GM19099 (cell line): ENCODE data around the gene SEL1L2.

Source experiments
- POLR2A ChIP-seq: IDR thresholded peaks from 3 replicates; pipeline ENCODE4 v1.6.1; 2011; ENCODE audit warnings: low read depth; ENCODE audit not compliant: insufficient read length; ENCODE audit errors: extremely low read depth

SEL1L2 gene

DNA sequence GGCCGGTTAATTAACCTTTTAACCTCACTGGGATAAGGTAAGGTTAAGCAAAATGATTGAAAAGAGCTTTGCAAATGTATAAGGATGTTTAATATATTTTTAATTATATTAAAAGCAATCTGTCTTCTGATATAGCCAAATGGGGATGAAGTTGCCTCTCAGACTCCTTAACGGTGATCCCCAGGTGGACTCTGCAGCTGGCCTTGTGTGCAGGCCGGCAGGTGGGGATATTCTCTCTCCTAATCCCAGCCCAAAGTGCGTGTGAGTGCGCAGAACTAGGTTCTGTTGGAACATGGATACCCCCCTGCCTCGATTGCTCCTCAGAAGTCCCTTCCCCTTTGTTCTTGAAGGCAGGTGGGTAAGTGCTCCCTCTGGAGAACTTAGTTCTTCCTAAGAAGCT lies 105.6 kb downstream of the SEL1L2 start:
- TF ChIP-seq POLR2A = no peak

DNA sequence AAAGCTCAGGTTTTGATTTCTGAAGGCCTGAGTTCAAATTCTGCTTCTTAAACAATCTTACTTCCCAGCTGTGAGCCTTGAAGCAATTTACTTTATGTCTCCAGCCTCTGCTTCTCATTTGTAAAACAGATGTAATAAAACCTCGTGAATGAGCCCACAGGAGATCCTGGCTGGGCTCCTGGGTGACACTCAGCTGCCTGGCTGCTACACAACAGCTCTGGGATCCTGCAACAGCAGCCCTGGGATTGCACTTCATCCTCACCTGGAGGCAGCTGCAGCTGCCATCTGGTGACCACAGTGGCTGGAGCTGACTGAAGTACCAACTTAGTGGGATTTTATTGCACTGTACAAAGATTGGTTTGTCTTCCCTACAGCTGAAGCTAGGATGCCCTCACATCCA lies 107.0 kb downstream of the SEL1L2 start:
- TF ChIP-seq POLR2A = no peak

DNA sequence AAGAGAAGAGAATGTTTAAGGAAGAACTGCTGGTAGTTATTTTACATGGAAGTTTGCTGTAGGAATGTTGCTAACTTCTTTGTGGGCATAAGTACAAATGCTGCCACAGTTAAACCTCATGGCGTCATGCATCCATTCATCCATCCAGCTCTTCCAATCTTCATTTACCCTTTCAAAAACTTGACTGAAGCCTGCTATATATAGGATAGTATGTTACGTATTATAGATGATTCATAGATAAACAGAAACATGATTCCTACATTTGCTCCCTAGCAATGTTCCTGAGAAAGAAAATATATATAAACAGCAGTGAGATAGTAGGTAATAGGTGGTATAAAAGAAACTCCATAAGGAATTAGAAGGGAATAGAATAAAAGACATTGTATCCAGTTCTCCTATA lies 111.8 kb downstream of the SEL1L2 start:
- TF ChIP-seq POLR2A = no peak

DNA sequence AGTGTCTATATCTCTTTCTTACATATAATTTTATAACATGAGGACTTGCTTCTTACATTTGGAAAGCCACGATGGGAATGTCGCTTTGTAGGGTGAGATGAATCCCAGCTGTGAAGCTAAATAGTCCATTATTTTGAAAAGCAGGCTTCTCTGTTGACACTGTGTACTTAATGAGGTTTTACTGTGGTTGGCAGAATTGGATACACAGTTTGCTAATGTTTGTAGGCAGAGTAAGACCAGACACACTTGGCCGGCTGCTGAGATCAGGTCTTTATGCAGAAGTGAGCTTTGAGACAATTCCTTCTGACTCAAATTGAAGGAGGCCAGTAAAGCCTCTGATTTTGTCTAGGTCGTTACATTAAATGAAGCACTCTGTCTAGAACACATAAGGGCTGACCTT lies 112.6 kb downstream of the SEL1L2 start:
- TF ChIP-seq POLR2A = no peak

DNA sequence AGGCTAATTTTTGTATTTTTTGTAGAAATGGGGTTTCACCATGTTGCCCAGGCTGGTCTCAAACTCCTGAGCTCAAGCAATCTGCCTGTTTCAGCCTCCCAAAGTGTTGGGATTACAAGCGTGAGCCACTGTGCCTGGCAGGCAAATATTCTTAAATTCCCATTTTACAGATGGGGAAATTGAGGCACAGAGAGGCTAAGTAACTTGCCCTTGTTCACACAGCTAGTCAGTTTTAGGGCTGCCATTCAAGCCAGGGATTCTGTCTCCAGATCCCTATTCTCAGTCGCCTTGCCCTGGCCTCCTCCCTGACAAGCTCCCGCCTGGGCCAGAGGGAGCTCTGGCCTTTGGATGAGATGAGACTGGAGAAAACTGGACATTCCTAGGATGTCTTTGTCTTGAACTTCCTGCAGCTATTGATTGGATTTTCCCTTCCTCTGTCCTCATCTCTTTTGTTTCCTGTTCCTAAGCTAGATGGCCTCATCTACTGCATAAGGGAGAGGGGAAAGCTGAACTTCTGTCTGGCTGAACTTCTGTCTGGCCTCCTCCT lies 115.1 kb downstream of the SEL1L2 start:
- TF ChIP-seq POLR2A = no peak

DNA sequence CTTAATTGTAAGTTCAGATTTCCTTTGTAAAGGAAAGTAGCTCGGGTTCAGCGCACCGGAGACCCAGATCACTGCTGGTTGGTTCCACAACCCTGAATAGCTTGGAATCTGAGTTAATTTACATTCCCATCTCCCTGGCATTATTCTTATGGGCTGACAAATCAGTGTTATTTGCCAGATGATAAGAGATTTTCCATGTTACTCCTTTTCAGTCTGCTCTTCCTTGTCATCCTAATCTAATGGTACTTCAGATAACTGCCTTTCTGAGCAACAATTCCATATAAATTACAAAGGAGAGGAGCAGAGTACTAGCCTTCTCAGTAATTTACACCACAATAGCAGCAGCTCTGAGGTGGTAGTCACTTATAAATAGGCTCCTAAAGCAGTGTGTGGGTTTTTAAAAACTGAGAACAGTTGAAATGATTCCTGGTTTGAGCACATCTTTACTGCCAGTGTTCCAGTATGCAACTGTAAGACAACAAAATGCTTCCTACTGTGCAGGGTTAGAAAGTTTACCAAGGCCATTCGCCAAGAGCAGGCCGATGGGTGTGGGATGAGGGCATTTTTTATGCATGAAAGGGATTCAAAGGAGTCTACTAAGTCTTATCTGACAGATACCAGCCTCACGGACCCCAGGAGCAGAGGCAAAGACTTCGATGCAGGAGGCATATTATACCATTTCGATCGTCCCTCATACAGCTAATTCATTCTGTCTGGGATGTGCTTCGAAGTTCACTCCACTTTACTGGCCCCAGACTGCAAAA lies 115.8 kb downstream of the SEL1L2 start:
- no peak for TF ChIP-seq POLR2A

DNA sequence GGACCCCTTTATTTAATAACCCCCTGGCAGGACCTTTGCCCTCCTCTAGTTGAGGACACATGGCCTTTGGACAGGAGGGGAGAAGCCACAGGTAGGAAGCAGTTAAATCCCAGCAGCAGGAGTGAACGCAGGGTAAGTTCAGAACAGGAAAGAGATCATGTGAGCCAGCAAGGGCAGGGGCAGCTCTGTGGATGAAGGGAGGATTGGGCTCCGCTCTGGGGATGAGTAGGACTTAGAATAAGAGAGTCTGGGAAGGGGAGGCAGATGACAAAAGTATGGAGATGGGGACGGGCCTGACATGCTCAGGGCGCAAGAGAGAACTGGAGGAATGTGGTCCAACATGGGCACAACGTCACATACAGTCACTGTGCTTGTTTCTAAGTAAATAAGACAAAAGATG lies 116.6 kb downstream of the SEL1L2 start:
- TF ChIP-seq POLR2A = no peak

DNA sequence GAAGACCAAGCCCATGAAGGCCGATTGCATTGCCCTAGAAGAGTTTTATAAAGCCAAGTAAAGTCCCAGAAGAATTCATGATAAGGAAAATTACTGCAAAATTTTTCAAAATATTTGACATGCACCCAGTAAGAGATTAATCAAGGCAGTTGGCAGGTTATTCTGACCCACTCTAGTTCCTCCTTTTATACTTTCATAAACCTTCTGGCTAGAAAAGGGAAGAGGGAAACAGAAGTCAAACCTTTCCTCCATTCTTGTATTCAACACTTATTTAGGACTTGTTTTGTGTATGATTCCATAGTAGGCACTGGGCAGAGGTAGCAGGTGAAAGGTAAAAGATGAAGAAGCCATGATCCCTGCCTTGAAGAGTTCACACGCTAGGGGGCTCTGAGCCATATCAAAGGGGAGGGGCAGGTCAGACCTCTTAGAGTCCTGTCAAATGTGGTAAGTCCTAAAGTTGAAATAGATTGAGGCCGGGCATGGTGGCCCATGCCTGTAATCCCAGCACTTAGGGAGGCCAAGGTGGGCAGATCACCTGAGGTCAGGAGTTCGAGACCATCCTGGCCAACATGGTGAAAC lies 120.2 kb downstream of the SEL1L2 start:
- no peak for TF ChIP-seq POLR2A

DNA sequence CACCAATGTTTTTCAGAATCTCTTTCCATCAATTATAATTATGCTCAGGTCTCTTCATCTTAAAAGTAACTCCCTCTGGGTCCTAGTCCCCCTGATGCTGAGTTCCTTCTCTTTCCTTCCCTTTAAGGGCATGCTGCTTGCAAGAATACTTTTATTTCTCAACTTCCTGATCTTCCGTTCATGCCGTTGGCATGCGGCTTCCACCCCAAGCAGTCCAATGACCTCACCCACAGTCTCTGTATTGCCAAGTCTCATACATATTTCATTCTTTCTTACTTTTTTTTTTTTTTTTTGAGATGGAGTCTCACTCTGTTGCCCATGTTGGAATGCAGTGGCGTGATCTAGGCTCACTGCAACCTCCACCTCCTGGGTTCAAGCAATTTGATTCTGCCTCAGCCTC lies 122.1 kb downstream of the SEL1L2 start:
- TF ChIP-seq POLR2A = no peak

DNA sequence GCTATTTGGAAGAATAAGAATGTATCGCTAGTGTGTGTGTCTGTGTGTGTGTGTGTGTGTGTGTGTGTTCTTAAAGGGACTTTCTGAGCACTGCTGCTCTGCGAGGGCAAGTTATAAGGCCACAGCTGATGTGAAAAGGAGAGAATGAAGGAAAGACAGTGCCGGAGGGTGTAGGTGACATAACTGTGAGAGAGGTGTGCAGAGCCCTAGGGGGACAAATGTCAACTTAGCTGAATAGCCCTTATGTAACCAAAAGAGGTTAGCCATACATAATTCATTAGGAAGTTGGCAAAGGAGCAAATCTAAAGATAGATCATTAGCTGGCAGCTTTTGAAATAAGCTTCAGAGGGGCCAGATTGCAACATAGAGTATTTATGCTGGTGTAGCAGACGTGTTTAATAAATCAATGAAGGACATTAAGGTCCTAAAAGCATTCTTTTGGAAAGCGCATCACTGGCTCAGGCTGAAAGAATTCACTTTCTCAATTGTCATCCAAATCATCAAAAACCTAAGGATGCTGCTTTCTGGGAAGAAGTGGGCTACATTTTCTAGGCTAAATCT lies 124.5 kb downstream of the SEL1L2 start:
- no peak for TF ChIP-seq POLR2A

DNA sequence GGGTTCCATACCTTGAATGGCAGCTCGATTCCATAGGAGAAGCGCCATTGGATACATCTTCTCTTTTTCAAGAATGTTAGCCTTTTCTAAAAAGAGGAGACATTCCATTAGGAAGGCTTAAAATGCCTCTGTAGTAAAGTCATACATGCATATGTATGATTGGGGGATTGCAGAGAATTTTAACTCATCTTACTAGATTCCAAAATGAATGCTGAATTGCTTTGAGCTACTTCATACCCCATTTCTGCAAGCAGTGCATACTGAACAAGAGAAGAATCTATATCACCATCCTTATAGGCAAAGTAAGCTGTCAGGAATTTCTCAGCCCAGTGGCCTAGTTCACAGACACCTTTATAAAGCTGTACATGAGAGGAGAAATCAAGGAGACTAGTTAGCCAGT lies 125.3 kb downstream of the SEL1L2 start:
- no peak for TF ChIP-seq POLR2A

DNA sequence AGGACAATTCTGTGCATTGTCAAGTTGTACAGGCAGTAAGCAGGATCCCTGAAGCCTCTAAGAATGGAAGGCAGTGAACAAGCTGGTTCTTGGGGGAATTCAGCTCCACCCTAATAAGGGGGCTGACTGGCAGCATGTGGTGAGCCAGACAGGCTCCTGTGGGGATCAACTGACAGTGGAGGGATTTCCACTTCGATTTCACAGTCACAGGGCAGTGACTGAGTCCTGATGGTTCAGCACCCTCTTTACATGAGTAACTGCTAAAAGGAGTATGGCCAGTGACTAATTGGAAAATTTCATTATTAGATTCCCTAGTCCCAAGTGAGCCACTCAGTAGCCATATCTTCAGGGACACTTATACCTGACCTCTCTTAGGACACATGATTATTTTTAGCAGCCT lies 127.2 kb downstream of the SEL1L2 start:
- no peak for TF ChIP-seq POLR2A

DNA sequence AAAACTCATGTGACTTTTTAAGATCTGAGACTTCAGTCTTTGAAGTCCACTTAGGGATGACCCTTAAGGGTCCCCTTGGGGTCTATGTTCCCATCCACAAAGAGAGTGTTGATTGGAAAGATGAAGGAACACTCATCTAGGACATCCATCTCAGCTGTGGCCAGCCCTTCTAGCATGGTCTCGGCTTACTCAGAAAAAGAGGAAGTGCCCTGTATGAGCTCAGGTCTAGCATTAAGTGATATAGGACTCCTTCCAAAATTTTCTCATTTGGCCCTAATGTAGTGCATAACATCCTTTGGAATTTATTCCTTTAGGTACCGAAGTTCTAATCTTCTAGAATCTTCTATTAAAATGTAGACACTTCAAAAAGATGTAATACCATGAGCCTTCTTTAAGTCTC lies 128.2 kb downstream of the SEL1L2 start:
- no peak for TF ChIP-seq POLR2A

DNA sequence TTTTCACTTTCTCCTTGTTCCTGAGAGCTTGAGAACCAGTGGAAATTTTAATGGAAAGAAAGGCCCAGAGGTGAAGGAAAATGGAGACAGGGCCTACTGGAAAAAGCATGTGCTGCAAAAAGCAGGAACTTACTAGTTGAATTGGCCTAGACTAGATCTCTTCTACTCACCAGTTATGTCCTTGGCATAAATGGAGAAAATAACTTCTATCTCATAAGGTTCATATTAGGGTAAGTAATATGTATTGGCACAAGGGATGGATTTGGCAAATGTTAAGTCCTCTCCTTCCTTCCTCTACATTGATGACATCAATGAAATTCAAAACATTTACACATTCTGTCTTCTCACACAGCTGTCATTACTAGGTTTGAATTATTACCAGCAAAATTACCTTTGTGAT lies 131.5 kb downstream of the SEL1L2 start:
- no peak for TF ChIP-seq POLR2A

DNA sequence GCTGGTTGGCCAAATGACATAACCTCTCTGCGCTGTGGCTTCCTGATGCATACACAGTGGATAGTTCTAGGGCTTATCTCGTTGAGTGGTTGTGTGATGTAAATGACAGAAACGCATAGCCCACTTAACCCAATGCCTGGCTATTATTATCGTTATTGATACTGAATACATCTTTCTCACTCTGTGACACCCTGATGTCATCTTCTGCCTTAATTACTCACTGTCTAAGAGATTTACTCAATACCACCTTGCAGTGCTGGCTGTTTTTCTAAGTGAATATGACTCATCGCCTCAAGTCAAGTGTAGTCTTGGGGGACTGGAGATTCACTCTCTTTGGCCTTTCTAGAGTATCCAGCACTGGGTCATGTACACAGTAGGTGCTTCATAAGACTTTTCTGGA lies 132.0 kb downstream of the SEL1L2 start:
- no peak for TF ChIP-seq POLR2A

DNA sequence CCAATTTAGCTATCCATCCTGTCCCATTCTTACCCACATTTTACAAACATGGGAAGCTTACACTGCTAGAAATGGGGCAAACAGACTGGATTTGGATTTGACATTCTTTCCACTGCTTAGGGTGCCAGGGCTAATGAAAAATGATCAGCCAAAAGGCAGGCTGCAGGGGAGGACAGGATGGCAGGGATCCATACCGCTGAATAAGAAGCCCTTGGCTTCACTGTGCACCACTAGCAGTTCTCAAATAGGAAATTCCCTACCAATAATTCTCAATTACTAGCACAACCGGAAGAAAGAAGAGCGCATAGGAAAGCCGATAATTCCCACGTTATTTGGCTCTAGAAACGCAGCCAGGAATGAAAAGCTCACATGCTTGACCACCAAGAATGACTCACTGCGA lies 132.5 kb downstream of the SEL1L2 start:
- no peak for TF ChIP-seq POLR2A
